H1 (cell line): ENCODE data around the gene IFNE. TPM values are rescaled to one million over a fixed set of nuclear protein-coding genes. Genes with fewer than 3 reads are reported as not detected.

Experiments used
- CTCF ChIA-PET: fragments of 300-600 bp; sonication (Branson Sonifier 250); formaldehyde crosslinking; loops from one replicate; lab custom pipeline; 2021; ENCODE audit not compliant: partially characterized antibody; lab: Charles Lee
- POLR2A ChIA-PET: fragments of 300-600 bp; sonication (Branson Sonifier 250); formaldehyde crosslinking; loops from one replicate; lab custom pipeline; 2021; ENCODE audit warnings: inconsistent platforms; ENCODE audit not compliant: partially characterized antibody; lab: Charles Lee
- DNase-seq, 2 experiments: peaks; one replicate each; pipeline versions ENCODE4 v3.0.0 to v3.0.0-alpha.2; 2010 to 2022; ENCODE audit warnings: low spot score in 2 of 2, low read depth in 1 of 2, mixed read lengths in 1 of 2
- FAIRE-seq: peaks from 2 replicates; lab custom pipeline; 2011; peaks lifted over from hg19 to GRCh38; lab: Jason Lieb, UNC
- H2AFZ ChIP-seq: 2 replicates; pipeline ENCODE4 v1.8.1; 2012; ENCODE audit warnings: low read length, inconsistent platforms
- H2AK5ac ChIP-seq: 2 replicates; pipeline ENCODE4 v1.6.1; 2013; ENCODE audit warnings: low read depth, low read length
- H2BK120ac ChIP-seq: replicated peaks from 2 replicates; pipeline ENCODE3; 2013; ENCODE audit warnings: low read depth, low read length, inconsistent platforms
- H2BK12ac ChIP-seq: 2 replicates; pipeline ENCODE4 v1.6.1; 2013; ENCODE audit warnings: low read depth, low read length
- H2BK15ac ChIP-seq: 2 replicates; pipeline ENCODE4 v1.6.1; 2013; ENCODE audit warnings: low read length
- H2BK20ac ChIP-seq: 2 replicates; pipeline ENCODE4 v1.6.1; 2013; ENCODE audit warnings: low read length
- H2BK5ac ChIP-seq: 2 replicates; pipeline ENCODE4 v1.6.1; 2013; ENCODE audit warnings: low read depth, low read length
- H3K14ac ChIP-seq: 2 replicates; pipeline ENCODE4 v1.6.1; 2013; ENCODE audit warnings: inconsistent platforms; ENCODE audit not compliant: insufficient read length
- H3K18ac ChIP-seq: 2 replicates; pipeline ENCODE4 v1.6.1; 2013; ENCODE audit warnings: low read length; ENCODE audit errors: extremely low read depth
- H3K23ac ChIP-seq: 2 replicates; pipeline ENCODE4 v1.6.1; 2013; ENCODE audit warnings: inconsistent platforms; ENCODE audit not compliant: insufficient read length
- H3K23me2 ChIP-seq: 2 replicates; pipeline ENCODE4 v1.6.1; 2013; ENCODE audit warnings: low read depth, low read length
- H3K27ac ChIP-seq: 2 replicates; pipeline ENCODE4 v1.6.1; 2011; ENCODE audit warnings: low read depth, low read length, inconsistent platforms
- H3K27me3 ChIP-seq, 4 experiments: replicated peaks in 1 of 4; 1 replicate in 1 of 4; 2 replicates in 3 of 4; pipeline versions ENCODE4 v1.6.1 to v1.8.1; 2011 to 2013; ENCODE audit warnings: low read length in 3 of 4, mild to moderate bottlenecking in 3 of 4, inconsistent platforms in 2 of 4, mixed read lengths in 2 of 4, moderate library complexity in 1 of 4; ENCODE audit not compliant: control insufficient read depth in 3 of 4, insufficient read depth in 3 of 4; ENCODE audit errors: extremely low read depth in 1 of 4
- H3K36me3 ChIP-seq, 4 experiments: 2 replicates each; pipeline versions ENCODE4 v1.6.1 to v1.8.1; 2011 to 2013; ENCODE audit warnings: mild to moderate bottlenecking in 4 of 4, low read length in 3 of 4, moderate library complexity in 2 of 4, control low read depth in 1 of 4, inconsistent platforms in 1 of 4; ENCODE audit not compliant: insufficient read depth in 4 of 4, control insufficient read depth in 2 of 4
- H3K4ac ChIP-seq: replicated peaks from 2 replicates; pipeline ENCODE3; 2013; ENCODE audit warnings: low read length, low read depth, mixed read lengths, inconsistent platforms; ENCODE audit not compliant: insufficient read length
- H3K4me1 ChIP-seq, 4 experiments: replicated peaks in 1 of 4; 1 replicate in 1 of 4; 2 replicates in 3 of 4; pipeline versions ENCODE4 v1.6.1 to v1.8.1; 2011 to 2013; ENCODE audit warnings: low read length in 3 of 4, inconsistent platforms in 2 of 4, mixed read lengths in 1 of 4; ENCODE audit not compliant: insufficient read depth in 4 of 4, control insufficient read depth in 3 of 4
- H3K4me2 ChIP-seq, 2 experiments: 2 replicates each; pipeline versions ENCODE4 v1.6.1 to v1.8.1; 2011 to 2013; ENCODE audit warnings: low read depth in 2 of 2, low read length in 2 of 2, control low read depth in 1 of 2, inconsistent platforms in 1 of 2, mild to moderate bottlenecking in 1 of 2; ENCODE audit not compliant: insufficient read depth in 1 of 2
- H3K4me3 ChIP-seq, 4 experiments: fragments of 200-600, 300-600 bp in 1 of 4; sonication (generic), shearing (Covaris generic), sonication (Bioruptor Twin) in 1 of 4; 2 replicates each; pipeline versions ENCODE4 v1.5.1 to v1.8.1; 2011 to 2016; ENCODE audit warnings: low read length in 4 of 4, low read depth in 3 of 4, control low read depth in 2 of 4, inconsistent platforms in 2 of 4, mild to moderate bottlenecking in 2 of 4, mixed read lengths in 1 of 4, moderate library complexity in 1 of 4; ENCODE audit not compliant: insufficient read depth in 2 of 4; ENCODE audit errors: extremely low read depth in 1 of 4
- H3K56ac ChIP-seq: replicated peaks from 2 replicates; pipeline ENCODE3; 2013; ENCODE audit warnings: low read depth, mild to moderate bottlenecking, mixed read lengths, low read length, inconsistent platforms; ENCODE audit not compliant: insufficient read length
- H3K79me1 ChIP-seq: 2 replicates; pipeline ENCODE4 v1.6.1; 2013; ENCODE audit warnings: low read depth, low read length, control low read depth
- H3K79me2 ChIP-seq, 2 experiments: 2 replicates each; pipeline versions ENCODE4 v1.6.1 to v1.8.1; 2012 to 2013; ENCODE audit warnings: low read length in 2 of 2, mild to moderate bottlenecking in 2 of 2, inconsistent platforms in 1 of 2; ENCODE audit not compliant: insufficient read depth in 2 of 2, control insufficient read depth in 1 of 2
- H3K9ac ChIP-seq, 4 experiments: replicated peaks in 1 of 4; 1 replicate in 1 of 4; 2 replicates in 3 of 4; pipeline versions ENCODE4 v1.6.1 to v1.8.1; 2011 to 2013; ENCODE audit warnings: low read depth in 3 of 4, low read length in 3 of 4, control low read depth in 2 of 4, mild to moderate bottlenecking in 2 of 4, moderate library complexity in 2 of 4, inconsistent platforms in 1 of 4; ENCODE audit errors: extremely low read depth in 1 of 4
- H3K9me3 ChIP-seq, 2 experiments: 2 replicates each; pipeline versions ENCODE4 v1.6.1 to v1.8.1; 2012 to 2013; ENCODE audit warnings: mild to moderate bottlenecking in 2 of 2, moderate library complexity in 2 of 2, control low read depth in 1 of 2, inconsistent platforms in 1 of 2, low read depth in 1 of 2, low read length in 1 of 2, mixed read lengths in 1 of 2; ENCODE audit not compliant: insufficient read depth in 2 of 2
- H4K20me1 ChIP-seq, 2 experiments: replicated peaks in 1 of 2; 2 replicates each; pipeline versions ENCODE3 to v1.8.1; 2011 to 2013; ENCODE audit warnings: inconsistent platforms in 2 of 2, low read length in 2 of 2, mild to moderate bottlenecking in 1 of 2; ENCODE audit not compliant: insufficient read depth in 2 of 2, control insufficient read depth in 1 of 2
- H4K5ac ChIP-seq: 2 replicates; pipeline ENCODE4 v1.6.1; 2013; ENCODE audit warnings: low read length, low read depth, mixed read lengths, inconsistent platforms; ENCODE audit not compliant: insufficient read length
- H4K8ac ChIP-seq: 2 replicates; pipeline ENCODE4 v1.8.0; 2013; ENCODE audit warnings: mild to moderate bottlenecking, moderate library complexity, low read length, inconsistent platforms; ENCODE audit not compliant: insufficient read depth; ENCODE audit errors: extremely low read depth
- H4K91ac ChIP-seq: replicated peaks from 2 replicates; pipeline ENCODE3; 2013; ENCODE audit warnings: low read length, mixed read lengths, inconsistent platforms; ENCODE audit not compliant: insufficient read length
- RAD21 ChIP-seq, 2 experiments: IDR thresholded peaks in 1 of 2; conservative IDR thresholded peaks in 1 of 2; 2 replicates each; pipeline ENCODE4 v1.6.1; 2011; ENCODE audit warnings: low read depth in 2 of 2, low read length in 2 of 2, improper control_type of control experiment in 1 of 2, inconsistent platforms in 1 of 2, mild to moderate bottlenecking in 1 of 2, moderate library complexity in 1 of 2
- SP1 ChIP-seq: IDR thresholded peaks from 2 replicates; pipeline ENCODE4 v1.6.1; 2011; ENCODE audit warnings: low read depth, low read length
- polyA plus RNA-seq, 7 experiments: library from polyadenylated mRNA; depleted of rRNA in 3 of 7; stranded (reverse) in 5 of 7; unstranded in 2 of 7; fragments of >200 nt in 5 of 7; fragments of 200-250 nt in 2 of 7; gene quantifications; 1 replicate in 5 of 7; 2 replicates in 1 of 7; 4 replicates in 1 of 7; pipeline versions ENCODE4 v1.2.1 to v1.2.3, GENCODE V29; 2011 to 2013; ENCODE audit warnings: missing spikeins in 2 of 7, mixed read lengths in 2 of 7
- total RNA-seq: library from RNA; stranded (reverse); fragmentation: NEBNext Ultra II Directional; extraction: Animal tissue kit (Norgen Biotek cat#: 25700); gene quantifications from 2 replicates; pipeline ENCODE4 v1.2.1, GENCODE V29; 2021

Gene IFNE
- total and polyA plus RNA-seq, 2 of the 8 experiments (the other 6 are each of a cell fraction or from before 2014, with no cell fraction given): 0.08 TPM; not detected in 1

- Histone ChIP-seq H2BK5ac (no peak overlapping the region), H3K4me2 (no peak overlapping the region), H2BK120ac (no peak overlapping the region), H2BK20ac (no peak overlapping the region), H3K27ac (no peak overlapping the region), H2BK15ac (no peak overlapping the region), H3K9ac (no peak overlapping the region), H3K4ac (no peak overlapping the region), H3K56ac (no peak overlapping the region), H3K14ac (no peak overlapping the region), H4K20me1 (no peaks in the 10 kb centered on the region), H3K23ac (no peak overlapping the region), H3K4me1 (no peaks in the 10 kb centered on the region), H3K4me3 (no peak overlapping the region), H2BK12ac (no peak overlapping the region), H3K9me3 (no peaks in the 10 kb centered on the region), H3K18ac (no peak overlapping the region), H3K79me2 (no peaks in the 10 kb centered on the region), H4K91ac (no peak overlapping the region), H3K36me3 (no peaks in the 10 kb centered on the region), H3K27me3 (no peaks in the 10 kb centered on the region), H3K79me1 (no peaks in the 10 kb centered on the region), H2AFZ (no peak overlapping the region), H3K23me2 (no peaks in the 10 kb centered on the region), H4K5ac (no peak overlapping the region), H2AK5ac (no peak overlapping the region), H4K8ac (no peak overlapping the region)
- FAIRE-seq (no peak), DNase-seq (no peak)
- ChIA-PET CTCF (interaction anchor here (0.5 to 4.5 kb wide), 38 partner anchors 8 to 333 kb away, joined by 3 to 36 read pairs (median 4); partner anchors contain the start of gene KLHL9), POLR2A (no interaction called here)
- TF ChIP-seq SP1 (no peak), RAD21 (IDR thresholded peaks at IDR 0.05 in 1 of 2, conservative IDR thresholded peaks at IDR 0.05 in 1 of 2; ENCODE audit: low read depth in 2 of 2, low read length in 2 of 2) (peak; percentile 83 to 92)
Measured at GRCh38 chr9:21455320-21455719, 26.8 kb downstream of the IFNE start.
